OCI-LY3 (cell line): ENCODE measurements around the gene PDK2.

ENCODE experiments used
- EZH2phosphoT487 ChIP-seq: fragments of 200-600 bp; shearing (Covaris generic); IDR thresholded peaks from 2 replicates; pipeline ENCODE4 v1.6.1; 2018; ENCODE audit warnings: antibody characterized with exemption, mixed run types, low read depth
- TF ChIP-seq, protein P1 (sequence below): fragments of 200-600, 300-600 bp; sonication (generic); IDR thresholded peaks from 2 replicates; pipeline ENCODE4 v1.5.1; 2014; ENCODE audit warnings: antibody characterized with exemption, low read length, low read depth

DNA sequence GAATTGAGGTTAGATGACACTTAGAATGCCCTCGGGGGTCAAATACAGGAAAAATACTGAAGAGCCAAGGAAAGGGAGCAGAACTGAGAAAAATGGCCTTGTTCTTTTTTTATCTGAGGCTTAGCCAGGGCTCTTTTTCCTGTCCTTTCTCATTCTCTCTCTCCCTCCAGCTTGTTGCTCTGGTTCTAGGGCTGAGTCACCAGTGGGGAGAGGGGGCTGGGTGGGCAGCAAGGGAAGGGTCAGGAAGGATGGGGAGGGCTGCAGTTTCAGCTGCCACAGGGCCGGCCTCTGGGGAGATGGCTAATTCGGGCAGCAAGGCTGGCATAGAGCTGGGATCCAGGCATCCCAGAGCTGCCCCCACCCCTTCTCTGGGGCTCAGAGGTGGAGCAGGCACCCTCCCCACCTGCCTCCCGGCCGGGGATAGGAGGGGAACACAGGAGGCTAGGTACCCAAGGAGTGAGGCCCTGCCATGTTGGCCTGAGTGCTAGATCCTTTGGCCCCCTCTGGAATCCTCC, 35.3 kb upstream of the PDK2 start:
- TF ChIP-seq, protein P1, sequence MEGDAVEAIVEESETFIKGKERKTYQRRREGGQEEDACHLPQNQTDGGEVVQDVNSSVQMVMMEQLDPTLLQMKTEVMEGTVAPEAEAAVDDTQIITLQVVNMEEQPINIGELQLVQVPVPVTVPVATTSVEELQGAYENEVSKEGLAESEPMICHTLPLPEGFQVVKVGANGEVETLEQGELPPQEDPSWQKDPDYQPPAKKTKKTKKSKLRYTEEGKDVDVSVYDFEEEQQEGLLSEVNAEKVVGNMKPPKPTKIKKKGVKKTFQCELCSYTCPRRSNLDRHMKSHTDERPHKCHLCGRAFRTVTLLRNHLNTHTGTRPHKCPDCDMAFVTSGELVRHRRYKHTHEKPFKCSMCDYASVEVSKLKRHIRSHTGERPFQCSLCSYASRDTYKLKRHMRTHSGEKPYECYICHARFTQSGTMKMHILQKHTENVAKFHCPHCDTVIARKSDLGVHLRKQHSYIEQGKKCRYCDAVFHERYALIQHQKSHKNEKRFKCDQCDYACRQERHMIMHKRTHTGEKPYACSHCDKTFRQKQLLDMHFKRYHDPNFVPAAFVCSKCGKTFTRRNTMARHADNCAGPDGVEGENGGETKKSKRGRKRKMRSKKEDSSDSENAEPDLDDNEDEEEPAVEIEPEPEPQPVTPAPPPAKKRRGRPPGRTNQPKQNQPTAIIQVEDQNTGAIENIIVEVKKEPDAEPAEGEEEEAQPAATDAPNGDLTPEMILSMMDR = no peak
- TF ChIP-seq EZH2phosphoT487 = no peak
